Breast epithelium (tissue), 4 donors: ENCODE measurements around the gene ERBIN. TPM values are rescaled to one million over a fixed set of nuclear protein-coding genes. Genes with fewer than 3 reads are reported as not detected.

Experiments used
- DNase-seq, 2 donors: peaks; one replicate each; pipeline ENCODE4 v3.0.0-alpha.2; 2019; ENCODE audit warnings: low spot score in 2 of 2
- H3K27ac ChIP-seq, 2 donors: fragments of 200-600 bp; sonication (generic) in 1 of 2; one replicate each; pipeline ENCODE4 v1.5.1; 2016 to 2019; ENCODE audit warnings: mild to moderate bottlenecking in 1 of 2
- H3K27me3 ChIP-seq, 2 donors: fragments of 200-600 bp; sonication (generic) in 1 of 2; one replicate each; pipeline versions ENCODE4 v1.5.1 to v1.6.0; 2017 to 2019; ENCODE audit warnings: control low read depth in 1 of 2, mild to moderate bottlenecking in 1 of 2
- H3K36me3 ChIP-seq: fragments of 200-600 bp; one replicate; pipeline ENCODE4 v1.5.1; 2019
- H3K4me1 ChIP-seq, 2 donors: fragments of 200-600 bp; sonication (generic); one replicate each; pipeline ENCODE4 v1.5.1; 2016 to 2019; ENCODE audit warnings: control low read depth in 1 of 2
- H3K4me3 ChIP-seq, 3 donors: fragments of 200-600 bp; sonication (generic); 1 replicate in 2 of 3; 2 replicates in 1 of 3; pipeline ENCODE4 v1.5.1; 2016 to 2019; ENCODE audit warnings: mild to moderate bottlenecking in 3 of 3, moderate library complexity in 2 of 3
- H3K9me3 ChIP-seq, 2 donors: fragments of 200-600 bp; sonication (generic) in 1 of 2; one replicate each; pipeline ENCODE4 v1.5.1; 2016 to 2019; ENCODE audit warnings: control low read depth in 1 of 2
- CTCF ChIP-seq, 3 donors: fragments of 450-650 bp; IDR thresholded peaks; one replicate each; pipeline ENCODE4 v1.5.1; 2016 to 2017; ENCODE audit warnings: antibody characterized with exemption in 3 of 3, mild to moderate bottlenecking in 3 of 3, moderate library complexity in 3 of 3
- POLR2A ChIP-seq: fragments of 450-650 bp; IDR thresholded peaks from one replicate; pipeline ENCODE4 v1.6.1; 2016; ENCODE audit warnings: antibody characterized with exemption, mild to moderate bottlenecking, moderate library complexity
- POLR2AphosphoS5 ChIP-seq, 3 donors: sonication (generic); formaldehyde crosslinking; IDR thresholded peaks; one replicate each; pipeline ENCODE4 v1.6.1; 2017; ENCODE audit warnings: antibody characterized with exemption in 3 of 3
- intact Hi-C: fragments of 100-400 bp; cut with DNase I; formaldehyde crosslinking; loops from one replicate; pipeline ENCODE4 v1.15.1; 2023; ENCODE audit warnings: low total_unique reads
- total RNA-seq, 3 donors: library from RNA; depleted of rRNA; stranded (reverse); fragments of >200 nt; gene quantifications; one replicate each; pipeline ENCODE4 v1.1.0, GENCODE V29; 2016

Gene ERBIN
- total RNA-seq, 3 donors from 2014 or later = 63.5 to 131 (median 97.7) TPM

- no peaks in the 10 kb centered on the region for H3K36me3 ChIP-seq
- H3K4me3 ChIP-seq = no peak overlapping the region
- intact Hi-C loops = no loop called here
- H3K27me3 ChIP-seq = no peaks in the 10 kb centered on the region
- no peak overlapping the region for H3K27ac ChIP-seq
- no peaks in the 10 kb centered on the region for H3K4me1 ChIP-seq
- TF ChIP-seq CTCF (IDR thresholded peaks at IDR 0.05) (no peak), POLR2AphosphoS5 (IDR thresholded peaks at IDR 0.05) (no peak), POLR2A (no peak)
- no peaks in the 10 kb centered on the region for H3K9me3 ChIP-seq
- DNase-seq = no peak
These were observed 20.1 kb upstream of the ERBIN start for GRCh38 chr5:65906256-65906655.

- H3K4me3 ChIP-seq = no peak overlapping the region
- H3K27ac ChIP-seq = no peak overlapping the region
- H3K4me1 ChIP-seq = no peaks in the 10 kb centered on the region
- H3K27me3 ChIP-seq = no peaks in the 10 kb centered on the region
- intact Hi-C loops = no loop called here
- TF ChIP-seq POLR2AphosphoS5 (IDR thresholded peaks at IDR 0.05) (no peak), POLR2A (no peak), CTCF (IDR thresholded peaks at IDR 0.05) (no peak)
- H3K9me3 ChIP-seq = no peaks in the 10 kb centered on the region
- no peaks in the 10 kb centered on the region for H3K36me3 ChIP-seq
- DNase-seq = no peak
These were observed 19.2 kb upstream of the ERBIN start for GRCh38 chr5:65907135-65907534.

- intact Hi-C loops = no loop called here
- DNase-seq = no peak
These were observed 15.7 kb upstream of the ERBIN start for GRCh38 chr5:65910711-65911110.

GRCh38 chr5:65912311-65912710 lies 14.1 kb upstream of the ERBIN start:
- no peaks in the 10 kb centered on the region for H3K36me3 ChIP-seq
- DNase-seq = no peak
- H3K27me3 ChIP-seq = no peaks in the 10 kb centered on the region
- H3K4me3 ChIP-seq = no peak overlapping the region
- no peaks in the 10 kb centered on the region for H3K4me1 ChIP-seq
- H3K9me3 ChIP-seq = no peaks in the 10 kb centered on the region
- TF ChIP-seq POLR2A = no peak
- no peak for TF ChIP-seq CTCF (IDR thresholded peaks at IDR 0.05)
- no peak for TF ChIP-seq POLR2AphosphoS5 (IDR thresholded peaks at IDR 0.05)
- intact Hi-C loops = no loop called here
- H3K27ac ChIP-seq = no peak overlapping the region

More at GRCh38 chr5:65910711-65911110, 15.7 kb upstream of the ERBIN start:
- Histone ChIP-seq H3K36me3 (no peaks in the 10 kb centered on the region), H3K27ac (no peak overlapping the region), H3K4me1 (no peaks in the 10 kb centered on the region), H3K27me3 (no peaks in the 10 kb centered on the region), H3K9me3 (no peaks in the 10 kb centered on the region), H3K4me3 (no peak overlapping the region)
- TF ChIP-seq POLR2AphosphoS5 (IDR thresholded peaks at IDR 0.05) (no peak), CTCF (IDR thresholded peaks at IDR 0.05) (no peak), POLR2A (no peak)

GRCh38 chr5:65913519-65913918 lies 12.9 kb upstream of the ERBIN start:
- no peaks in the 10 kb centered on the region for H3K9me3 ChIP-seq
- no peaks in the 10 kb centered on the region for H3K4me1 ChIP-seq
- no peak overlapping the region for H3K4me3 ChIP-seq
- intact Hi-C loops = no loop called here
- no peak for TF ChIP-seq POLR2A
- TF ChIP-seq CTCF (IDR thresholded peaks at IDR 0.05) = no peak
- no peak for TF ChIP-seq POLR2AphosphoS5 (IDR thresholded peaks at IDR 0.05)
- no peaks in the 10 kb centered on the region for H3K27me3 ChIP-seq
- DNase-seq = no peak
- H3K27ac ChIP-seq = no peak overlapping the region
- no peaks in the 10 kb centered on the region for H3K36me3 ChIP-seq
